ENCODE data around the gene C21orf91.

C21orf91 gene

DNA sequence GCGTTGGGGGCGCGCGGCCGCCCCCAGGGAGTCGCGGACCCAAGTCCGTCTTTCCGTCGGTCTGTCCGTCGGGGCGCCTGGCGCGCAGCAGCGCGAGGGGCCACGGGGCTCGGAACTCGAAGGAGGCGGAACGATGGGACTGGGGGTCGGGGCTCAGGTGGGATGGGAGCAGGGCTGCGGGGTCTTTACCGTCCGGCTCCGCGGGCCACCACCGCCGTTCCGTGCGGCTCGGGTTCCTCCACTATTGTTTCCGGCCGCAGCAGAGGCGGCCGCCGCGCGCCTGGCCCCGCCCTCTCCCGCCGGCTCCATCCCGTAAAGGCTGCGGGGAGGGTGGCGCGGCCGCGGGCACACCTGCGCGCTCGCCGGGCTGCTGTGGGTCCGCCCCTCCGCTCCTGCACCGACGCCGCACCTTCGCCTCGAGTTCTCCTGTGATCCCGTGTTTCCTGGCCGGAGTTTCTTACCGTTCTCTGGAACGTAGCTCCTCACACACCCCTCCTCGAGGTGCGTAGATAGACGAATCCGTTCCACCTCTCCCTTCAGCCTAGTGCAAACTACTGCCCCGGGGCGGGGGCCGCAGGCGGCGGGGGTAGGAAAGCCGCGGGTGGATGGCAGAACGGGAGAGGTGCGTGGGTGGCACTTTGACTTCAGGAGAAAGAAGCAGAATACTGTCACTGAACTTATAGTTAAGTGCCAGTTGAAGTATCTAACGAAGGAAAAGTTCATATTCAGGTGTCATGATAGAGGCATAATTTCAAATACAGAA lies at the start of gene C21orf91:
C21orf91 (minus strand) TSS at position 243 of the 763 bp plus-strand sequence. CDS start 1,038 bp downstream, outside the sequence.
- DNase-seq (ENCODE audit: low spot score): peak; percentile 89

DNA sequence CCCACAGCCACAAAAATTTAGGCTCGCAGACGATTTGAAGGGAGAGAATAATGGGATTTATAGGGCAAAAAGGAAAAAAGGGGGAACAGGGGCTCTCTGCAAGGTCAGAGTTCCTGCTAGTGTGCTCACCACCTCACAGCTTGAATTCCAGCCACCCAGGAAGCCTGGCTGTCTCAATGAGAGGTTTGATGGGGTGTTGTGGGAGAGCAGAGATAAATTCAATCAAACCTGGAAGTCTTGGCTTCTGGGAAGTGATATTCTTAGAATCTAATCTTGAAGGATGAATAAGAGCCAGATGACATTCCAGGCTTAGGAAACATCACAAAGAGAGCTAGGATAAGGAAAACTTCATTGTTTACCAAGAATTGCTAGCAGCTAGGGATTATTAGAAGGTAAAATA lies 47.4 kb upstream of the C21orf91 start:
- no peak for DNase-seq (ENCODE audit: low spot score)

DNA sequence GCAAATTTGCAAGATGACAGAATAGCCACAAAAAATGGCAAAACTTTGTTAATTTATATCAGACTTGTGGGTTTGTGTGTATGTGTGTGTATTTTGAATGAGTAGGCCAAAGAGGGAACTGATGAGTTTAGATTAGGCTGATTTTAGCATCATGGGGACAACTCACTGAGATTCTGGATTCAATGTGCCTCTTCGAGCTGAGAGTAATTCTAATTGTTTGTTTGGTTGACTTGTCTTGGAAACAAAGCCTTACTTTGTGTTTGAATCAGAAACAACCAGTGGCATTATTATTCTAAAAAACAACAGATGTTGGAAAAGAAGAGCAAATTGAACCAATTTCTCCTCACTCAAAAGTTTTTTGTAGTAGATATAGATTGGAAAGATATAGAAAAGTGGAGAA lies 40.5 kb upstream of the C21orf91 start:
- DNase-seq (ENCODE audit: low spot score): no peak

DNA sequence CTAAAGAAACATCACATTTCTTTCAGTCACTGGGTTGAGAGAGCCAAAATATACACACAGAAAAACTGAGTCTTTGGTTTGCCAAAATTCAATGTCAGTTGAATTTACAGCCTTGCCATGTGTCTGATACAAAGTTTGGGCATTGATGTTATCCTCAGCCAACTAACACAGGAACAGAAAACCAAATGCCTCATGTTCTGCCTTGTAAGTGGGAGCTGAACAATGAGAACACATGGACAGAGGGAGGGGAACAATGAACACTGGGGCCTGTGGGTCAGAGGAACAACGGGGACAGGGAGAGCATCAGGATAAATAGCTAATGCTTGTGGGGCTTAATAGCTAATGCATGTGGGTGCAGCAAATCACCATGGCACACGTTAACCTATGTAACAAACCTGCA lies 39.6 kb upstream of the C21orf91 start:
- DNase-seq (ENCODE audit: low spot score): no peak

DNA sequence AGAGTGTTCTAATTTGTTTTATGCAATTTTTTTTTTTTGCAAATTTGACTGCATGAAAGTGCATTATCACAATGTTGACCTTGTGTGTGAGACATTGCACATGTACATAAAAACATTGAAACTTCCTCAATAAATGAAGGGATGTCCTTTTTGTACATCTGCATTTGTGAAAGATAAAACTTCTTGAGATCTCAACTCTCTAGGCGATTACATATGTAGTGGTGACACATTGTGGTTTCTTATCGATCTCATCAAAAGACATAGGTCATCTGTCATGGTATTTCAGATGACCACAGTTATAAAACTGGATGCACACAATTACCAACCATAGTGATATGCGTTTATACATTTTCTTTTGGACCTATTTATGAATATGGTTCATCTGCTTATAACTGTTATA lies 35.6 kb upstream of the C21orf91 start:
- no peak for DNase-seq (ENCODE audit: low spot score)

DNA sequence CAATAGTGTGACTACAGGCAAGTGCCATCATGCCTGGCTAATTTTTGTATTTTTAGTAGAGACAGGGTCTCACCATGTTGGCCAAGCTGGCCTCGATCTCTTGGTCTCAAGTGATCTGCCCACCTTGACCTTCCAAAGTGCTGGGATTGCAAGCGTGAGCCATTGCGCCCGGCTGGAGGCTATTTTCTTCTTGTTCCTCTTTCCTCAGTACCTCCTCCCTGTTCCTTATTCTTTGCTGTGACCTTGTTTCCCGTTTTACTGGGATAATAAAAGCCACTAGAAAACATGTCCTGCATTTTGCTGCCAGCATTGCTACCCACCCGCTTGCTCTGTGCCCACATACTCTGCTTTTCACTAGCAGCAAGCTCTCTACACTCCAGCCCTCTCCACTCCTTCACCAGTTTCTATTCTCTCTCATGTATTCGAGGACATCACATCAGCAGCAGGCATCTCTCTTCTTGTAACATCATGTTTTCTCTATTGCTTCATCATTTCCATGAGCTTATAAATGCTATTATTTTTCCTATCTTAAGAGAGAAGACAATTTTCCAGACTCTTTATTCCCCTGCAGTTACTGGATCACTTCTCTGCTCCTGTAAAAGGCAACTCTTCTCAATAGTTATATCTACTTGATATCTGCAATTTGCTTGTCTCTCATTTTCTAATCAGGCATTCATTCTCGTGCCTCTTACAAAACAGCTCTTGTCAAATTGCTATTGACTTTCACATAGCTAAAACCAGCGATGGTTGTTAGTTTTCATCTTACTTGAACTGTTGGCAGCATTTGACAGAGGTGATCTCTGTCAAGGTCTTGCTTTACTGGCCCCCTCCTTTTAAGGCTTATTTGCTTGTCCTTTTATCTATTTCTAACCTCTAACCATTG lies 34.5 kb upstream of the C21orf91 start:
- no peak for DNase-seq (ENCODE audit: low spot score)

DNA sequence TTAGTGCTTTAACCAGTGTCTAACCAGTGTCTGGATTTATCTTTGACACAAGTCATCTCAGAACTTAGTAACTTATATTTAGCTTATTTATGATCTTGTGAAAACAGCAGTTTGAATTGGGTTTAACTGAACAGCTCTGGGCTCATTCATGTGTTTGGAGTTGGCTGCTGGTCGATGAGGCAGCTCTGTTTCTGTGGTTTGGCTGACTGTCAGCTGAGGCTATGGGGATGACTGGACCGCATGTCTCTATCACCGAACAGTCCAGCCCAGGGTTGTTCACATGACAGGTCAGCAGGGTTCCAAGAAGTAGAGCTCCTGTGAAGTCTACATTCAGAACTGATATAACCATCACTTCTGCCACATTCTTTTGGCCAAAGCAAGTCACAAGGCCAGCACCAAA lies 29.1 kb upstream of the C21orf91 start:
- DNase-seq (ENCODE audit: low spot score): peak; percentile 3

DNA sequence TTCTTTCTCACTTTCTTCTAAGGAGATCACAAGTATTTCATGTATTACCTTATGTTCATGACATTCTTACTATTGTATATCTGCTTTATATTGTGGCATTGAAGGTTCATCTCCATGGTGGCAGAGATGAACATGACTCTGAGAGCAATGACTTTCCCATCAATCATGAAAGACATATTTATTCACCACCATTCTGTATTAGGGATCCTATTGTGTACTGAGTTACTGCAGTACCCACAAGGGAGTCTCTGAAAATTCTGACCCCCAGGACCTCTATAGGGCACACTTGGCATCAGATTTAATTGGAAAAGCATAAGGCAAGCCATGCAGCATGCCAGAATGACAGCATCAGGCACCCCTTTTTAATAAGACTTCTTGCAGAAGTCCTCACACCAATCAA lies 21.9 kb upstream of the C21orf91 start:
- no peak for DNase-seq (ENCODE audit: low spot score)

DNA sequence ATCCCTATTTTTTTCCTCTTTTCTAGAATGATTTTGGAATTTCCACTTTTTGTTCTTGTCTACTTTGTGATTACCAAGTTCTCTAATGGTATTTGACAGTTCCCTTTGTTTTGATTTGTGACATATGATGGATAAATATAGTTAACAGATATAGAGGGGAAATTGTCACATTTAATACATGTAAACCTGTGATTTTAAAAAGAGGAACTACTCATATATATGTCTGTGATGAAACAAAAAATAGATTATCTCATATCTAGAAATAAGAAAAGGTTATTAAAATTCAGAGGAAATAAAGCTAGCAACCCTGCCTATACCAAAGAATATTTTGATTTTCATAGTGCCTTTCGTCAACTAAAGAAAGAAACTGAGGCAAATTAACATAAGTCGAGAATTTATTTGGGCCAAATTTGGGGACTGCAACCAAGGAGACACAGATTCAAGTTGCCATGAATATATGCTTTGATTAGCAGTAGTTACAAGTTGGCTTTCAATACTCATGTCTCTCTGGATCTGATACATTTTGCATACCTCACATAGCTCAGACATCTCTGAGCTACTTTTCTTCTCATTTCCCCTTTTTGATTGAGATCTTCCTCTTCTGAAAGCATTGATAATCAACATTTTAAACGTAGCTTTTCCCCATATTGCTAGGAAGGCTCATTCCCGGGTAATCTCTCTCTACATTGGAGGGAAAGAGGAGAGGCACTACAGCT lies 15.6 kb upstream of the C21orf91 start:
- no peak for DNase-seq (ENCODE audit: low spot score)

DNA sequence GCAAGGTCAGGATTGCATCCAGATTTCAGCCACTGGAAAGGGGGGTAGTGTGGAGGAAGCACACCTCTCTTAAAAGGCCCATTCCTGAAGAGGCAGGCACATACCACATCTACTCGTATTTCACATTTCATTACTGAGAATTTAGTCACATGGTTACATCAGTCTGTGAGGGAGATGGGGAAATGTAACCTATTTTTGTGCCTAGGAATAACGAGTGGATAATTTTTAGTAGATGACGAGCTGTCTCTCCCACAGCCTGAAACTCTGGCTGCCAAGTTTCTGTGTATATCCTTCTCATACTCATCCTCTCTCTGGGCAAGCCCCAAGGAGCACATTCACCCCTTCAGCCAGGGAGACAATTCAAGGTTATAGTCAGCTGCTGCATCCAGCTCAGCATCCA lies 10.3 kb upstream of the C21orf91 start:
- no peak for DNase-seq (ENCODE audit: low spot score)

DNA sequence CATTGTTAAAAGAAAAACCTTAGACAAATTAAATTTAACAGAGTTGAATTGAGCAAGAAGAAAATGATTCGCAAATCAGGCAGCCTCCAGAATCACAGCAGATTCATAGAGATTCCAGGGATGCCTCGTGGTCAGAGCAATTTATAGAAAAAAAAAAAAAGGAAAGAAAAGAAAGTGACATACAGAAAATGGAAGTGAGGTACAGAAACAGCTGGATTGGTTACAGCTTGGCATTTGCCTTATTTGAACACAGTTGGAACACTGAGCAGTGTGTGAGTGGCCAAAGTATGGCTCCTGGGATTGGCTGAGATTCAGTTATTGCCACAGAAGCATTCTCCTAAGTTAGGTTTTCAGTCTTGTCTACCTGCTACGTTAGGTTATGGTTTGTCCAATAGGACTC lies 9.1 kb upstream of the C21orf91 start:
- no peak for DNase-seq (ENCODE audit: low spot score)

DNA sequence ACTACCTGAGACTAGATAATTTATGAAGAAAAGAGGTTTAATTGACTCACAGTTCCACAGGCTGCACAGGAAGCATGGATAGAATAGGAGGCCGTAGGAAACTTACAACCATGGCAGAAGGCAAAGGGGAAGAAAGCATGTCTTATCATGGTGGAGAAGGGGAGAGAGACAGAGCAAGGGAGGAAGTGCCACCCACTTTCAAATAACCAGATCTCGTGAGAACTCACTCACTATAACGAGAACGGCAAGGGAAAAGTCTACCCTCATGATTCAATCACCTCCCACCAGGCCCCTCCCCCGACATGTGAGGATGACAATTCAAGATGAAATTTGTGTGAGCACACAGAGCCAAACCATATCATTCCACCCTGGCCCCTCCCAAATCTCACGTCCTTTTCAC lies 4.7 kb upstream of the C21orf91 start:
- DNase-seq (ENCODE audit: low spot score): no peak

DNA sequence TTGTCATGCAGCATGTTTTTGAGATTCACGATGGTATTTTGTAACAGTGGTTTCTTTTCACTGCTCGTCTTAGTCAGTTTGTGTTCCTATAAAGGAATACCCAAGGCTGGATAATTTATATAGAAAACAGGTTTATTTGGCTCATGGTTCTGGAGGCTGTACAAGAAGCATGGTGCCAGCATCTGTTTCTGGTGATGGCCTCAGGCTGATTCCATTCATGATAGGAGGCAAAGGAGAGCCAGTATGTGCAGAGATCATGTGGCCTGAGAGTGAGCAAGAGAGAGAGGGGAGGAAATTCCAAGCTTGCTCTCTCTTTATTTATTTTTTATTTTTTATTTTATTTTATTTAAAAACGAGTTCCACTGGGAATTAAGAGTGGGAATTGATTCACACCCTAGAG lies 2.0 kb upstream of the C21orf91 start:
- no peak for DNase-seq (ENCODE audit: low spot score)

DNA sequence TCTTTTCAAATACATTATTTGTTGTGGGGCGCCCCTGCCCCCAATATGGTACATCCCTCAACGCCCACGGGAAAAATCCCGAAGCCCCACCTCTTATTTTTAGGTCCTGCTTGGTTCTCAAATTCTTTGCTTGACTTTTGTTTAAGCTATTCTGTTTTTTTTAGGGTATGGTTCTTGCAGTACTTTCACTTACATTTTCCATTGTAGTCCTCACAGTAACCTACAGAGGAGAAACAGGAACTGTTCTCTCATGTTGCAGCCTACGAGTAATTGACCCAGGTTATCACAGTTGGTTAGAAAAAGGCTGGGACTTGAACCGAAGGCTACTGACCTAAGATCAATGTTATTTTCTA lies 697 bp upstream of the C21orf91 start:
- DNase-seq (ENCODE audit: low spot score): peak; percentile 81

DNA sequence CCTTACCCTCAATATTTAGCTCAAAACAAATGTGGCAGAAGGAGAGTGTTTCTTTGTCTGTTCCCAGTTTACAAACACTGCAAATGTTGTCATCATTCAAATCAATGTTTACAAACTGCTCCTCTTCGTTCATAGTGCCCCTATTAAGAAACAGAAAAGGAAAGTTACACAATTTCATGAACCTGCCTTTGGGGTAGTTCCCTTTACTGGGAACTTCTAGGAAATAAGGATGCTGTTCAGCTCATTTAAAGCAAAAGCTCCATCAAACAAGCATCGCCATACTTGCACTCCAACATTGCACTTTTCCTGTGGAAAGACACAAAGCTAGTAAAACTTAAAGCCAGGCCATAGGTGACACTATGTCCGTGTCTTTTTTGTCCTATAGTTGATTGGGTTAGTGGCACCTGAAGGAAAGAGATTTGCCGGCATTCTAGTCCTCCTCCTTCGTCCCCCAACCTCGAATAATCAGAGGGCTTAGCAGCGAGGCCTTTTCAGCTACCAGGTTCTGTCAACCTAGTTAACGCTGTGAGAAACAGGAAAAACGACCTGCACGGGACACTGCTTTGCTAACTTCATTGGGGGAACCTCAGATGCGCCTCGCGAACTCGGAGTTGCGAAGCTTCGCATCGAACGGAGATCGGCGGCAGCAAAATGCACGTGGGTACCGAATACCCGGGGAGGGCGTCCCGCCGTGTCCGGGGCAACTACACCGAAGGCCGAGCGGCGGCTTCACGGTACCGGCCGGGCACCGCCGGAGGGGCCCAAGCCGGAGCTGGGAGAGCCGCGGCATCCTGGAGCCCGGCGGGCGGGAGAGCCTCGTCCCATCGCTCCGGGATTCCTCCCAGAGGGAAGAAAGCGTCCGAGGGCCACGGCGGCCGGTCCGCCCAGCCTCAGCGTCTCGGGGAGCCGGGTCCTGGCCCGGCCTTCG lies 706 bp downstream of the C21orf91 start:
- peak; percentile 75 for DNase-seq (ENCODE audit: low spot score)

DNA sequence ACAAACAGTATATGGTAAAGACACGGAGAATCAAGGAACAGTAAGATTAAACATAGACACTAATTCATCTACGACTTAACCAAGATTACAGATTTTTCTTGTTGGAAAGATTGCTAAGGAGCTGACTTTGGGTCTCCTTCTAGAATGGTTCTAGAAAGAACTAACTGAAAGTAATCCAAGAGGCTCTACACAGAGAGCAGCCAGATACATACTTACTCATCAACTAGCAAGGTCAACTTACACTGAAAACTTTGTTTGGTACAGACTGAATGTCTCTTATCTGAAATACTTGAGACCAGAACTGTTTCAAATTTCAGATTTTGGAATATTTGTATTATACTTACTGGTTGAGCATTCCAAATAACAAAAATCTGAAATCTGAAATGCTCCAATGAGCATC lies 5.8 kb downstream of the C21orf91 start:
- DNase-seq (ENCODE audit: low spot score): no peak

DNA sequence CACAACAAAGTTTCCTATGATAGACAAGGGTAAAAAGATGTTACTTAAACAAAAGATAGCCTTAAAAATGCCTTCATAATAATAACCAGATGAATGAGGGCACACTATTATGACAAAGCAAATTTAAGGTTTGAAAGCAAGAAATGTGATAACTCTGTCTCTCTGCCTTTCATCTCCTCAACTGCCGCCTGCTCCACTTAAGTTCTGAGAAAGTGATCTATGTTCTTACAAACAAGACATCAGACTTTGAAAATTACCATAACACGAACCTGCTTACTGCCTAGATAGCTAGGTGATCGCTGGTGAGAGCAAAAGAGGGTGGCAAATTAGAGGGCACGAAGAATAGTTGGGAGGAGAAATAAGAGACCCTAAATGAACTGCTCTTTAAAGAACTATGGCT lies 13.2 kb downstream of the C21orf91 start:
- DNase-seq (ENCODE audit: low spot score): no peak

DNA sequence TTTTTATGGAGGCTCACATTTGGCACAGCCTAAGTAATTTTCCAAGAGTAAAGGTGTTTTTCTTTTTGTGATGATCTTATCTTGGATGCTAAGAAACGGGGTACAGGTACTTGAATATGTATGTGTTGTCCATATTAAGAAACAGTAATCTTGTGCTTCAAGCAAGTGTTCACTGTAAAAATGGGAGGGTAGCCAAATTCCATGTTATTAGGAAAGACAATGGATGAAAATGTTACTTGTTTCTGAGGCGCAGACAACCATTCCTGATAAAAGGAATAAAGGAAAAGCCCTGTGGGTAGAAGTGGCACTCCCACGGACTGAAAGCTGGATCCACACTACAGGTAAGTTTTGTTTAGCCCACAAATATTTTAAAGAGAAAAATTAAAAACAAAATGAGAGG lies 15.6 kb downstream of the C21orf91 start:
- no peak for DNase-seq (ENCODE audit: low spot score)

DNA sequence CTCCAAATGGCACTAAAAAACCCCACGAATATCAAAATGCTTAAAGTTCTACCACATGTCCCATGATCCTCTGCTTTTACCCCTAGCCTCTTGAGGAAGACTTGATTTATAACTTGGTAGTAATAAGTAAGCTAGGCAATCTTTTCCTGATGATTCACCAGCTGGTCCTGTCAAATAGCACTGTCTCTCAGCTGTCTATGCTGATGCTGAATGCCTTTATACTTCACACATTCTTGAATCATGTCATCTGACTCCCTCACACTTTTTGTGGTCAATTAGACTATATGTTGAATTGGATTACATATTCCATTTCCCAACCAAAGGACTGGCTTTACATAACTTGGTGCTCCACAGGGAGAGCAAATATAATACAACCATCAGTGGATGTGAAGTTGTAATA lies 16.6 kb downstream of the C21orf91 start:
- no peak for DNase-seq (ENCODE audit: low spot score)

DNA sequence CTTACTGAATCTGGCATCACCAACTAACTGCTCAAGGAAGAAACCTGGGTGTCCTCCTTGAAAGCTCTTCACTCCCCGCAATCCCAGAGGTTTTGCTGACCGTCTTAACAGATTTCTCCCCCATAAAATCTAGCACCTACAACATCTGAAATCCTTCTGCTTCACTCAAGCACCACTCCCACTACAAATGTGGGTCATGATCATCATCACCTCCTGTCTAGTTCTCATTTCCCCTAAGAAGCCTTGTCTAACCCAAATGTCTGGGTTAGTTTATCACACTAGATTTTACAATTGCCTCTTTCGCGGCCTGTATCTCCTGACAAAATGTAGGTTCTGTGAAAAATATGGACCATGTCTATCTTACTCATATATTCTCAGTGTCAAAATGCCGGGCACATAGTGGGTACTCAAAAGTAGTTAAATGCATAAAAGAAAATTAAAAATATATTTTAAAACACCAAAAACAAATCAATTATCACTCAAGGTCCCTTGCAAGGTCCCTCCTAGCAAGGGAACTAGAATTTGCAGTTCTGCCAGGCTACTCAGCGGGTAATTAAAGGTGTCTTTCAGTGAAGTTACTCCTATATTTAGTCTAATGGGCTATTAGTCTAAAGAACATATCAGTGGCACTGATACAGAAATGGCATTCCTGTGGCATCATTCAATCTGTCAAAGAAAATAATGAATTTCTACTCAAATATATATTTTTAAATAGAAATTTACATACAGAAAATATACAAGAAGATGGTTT lies 19.6 kb downstream of the C21orf91 start:
- no peak for DNase-seq (ENCODE audit: low spot score)

DNA sequence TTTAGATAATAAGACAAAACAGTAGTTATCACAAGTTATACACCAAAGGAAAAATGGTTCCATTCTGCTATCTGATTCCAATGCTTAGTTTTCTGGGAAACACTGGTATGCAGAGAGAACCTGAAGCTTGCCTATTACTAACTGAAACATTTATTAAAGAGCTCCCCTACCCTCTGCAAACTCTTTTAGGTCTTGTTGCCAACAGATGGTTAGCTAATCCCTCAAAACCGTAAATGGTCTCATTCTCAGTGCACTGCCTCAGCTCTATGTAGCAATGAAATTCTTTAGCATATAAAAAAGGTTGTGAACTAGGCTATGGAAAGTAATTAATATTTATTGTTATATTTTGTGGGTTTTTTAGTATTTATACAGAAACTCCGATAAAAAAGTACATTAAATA lies 20.4 kb downstream of the C21orf91 start:
- no peak for DNase-seq (ENCODE audit: low spot score)
